ENCODE results near the gene AMELX. TPM values are rescaled to one million over a fixed set of nuclear protein-coding genes. Genes with fewer than 3 reads are reported as not detected.

The AMELX gene
- total RNA-seq, result not detected

- DNase-seq, result no peak
Measured at GRCh38 chrX:11293113-11293512, at the start of gene AMELX. Gene AMELX (plus strand): TSS chrX:11293413. CDS start chrX:11294789, 1,376 bp downstream.

- no peak for DNase-seq
Measured at GRCh38 chrX:11244636-11245035, 48.6 kb upstream of the AMELX start.

GRCh38 chrX:11254417-11255109 lies 38.6 kb upstream of the AMELX start:
- DNase-seq, result no peak

- DNase-seq, result no peak
Measured at GRCh38 chrX:11257290-11257689, 35.9 kb upstream of the AMELX start.

GRCh38 chrX:11257711-11258110 lies 35.5 kb upstream of the AMELX start:
- no peak for DNase-seq

GRCh38 chrX:11259437-11259836 lies 33.8 kb upstream of the AMELX start:
- DNase-seq, result no peak

GRCh38 chrX:11261260-11261659 lies 32.0 kb upstream of the AMELX start:
- DNase-seq, result no peak

GRCh38 chrX:11264925-11265324 lies 28.3 kb upstream of the AMELX start:
- DNase-seq, result no peak

- no peak for DNase-seq
Measured at GRCh38 chrX:11265352-11265751, 27.9 kb upstream of the AMELX start.

GRCh38 chrX:11266573-11267003 lies 26.6 kb upstream of the AMELX start:
- no peak for DNase-seq

- no peak for DNase-seq
Measured at GRCh38 chrX:11267425-11267824, 25.8 kb upstream of the AMELX start.

GRCh38 chrX:11269006-11269405 lies 24.2 kb upstream of the AMELX start:
- DNase-seq, result no peak

- DNase-seq, result no peak
Measured at GRCh38 chrX:11269996-11270395, 23.2 kb upstream of the AMELX start.

GRCh38 chrX:11272290-11272689 lies 20.9 kb upstream of the AMELX start:
- DNase-seq, result no peak

GRCh38 chrX:11272863-11273262 lies 20.4 kb upstream of the AMELX start:
- no peak for DNase-seq

- no peak for DNase-seq
Measured at GRCh38 chrX:11273544-11273943, 19.7 kb upstream of the AMELX start.

GRCh38 chrX:11282043-11282442 lies 11.2 kb upstream of the AMELX start:
- no peak for DNase-seq

- DNase-seq, result no peak
Measured at GRCh38 chrX:11285651-11286050, 7.6 kb upstream of the AMELX start.

- DNase-seq, result no peak
Measured at GRCh38 chrX:11287505-11287904, 5.7 kb upstream of the AMELX start.

- DNase-seq, result no peak
Measured at GRCh38 chrX:11290416-11291102, 2.7 kb upstream of the AMELX start.

GRCh38 chrX:11296051-11296450 lies 2.8 kb downstream of the AMELX start:
- DNase-seq, result no peak

- no peak for DNase-seq
Measured at GRCh38 chrX:11298600-11298999, 5.4 kb downstream of the AMELX start.

- DNase-seq, result no peak
Measured at GRCh38 chrX:11304829-11305228, 11.6 kb downstream of the AMELX start.

- no peak for DNase-seq
Measured at GRCh38 chrX:11305641-11306040, 12.4 kb downstream of the AMELX start.

Data from occipital lobe (tissue), 2 donors.